ENCODE measurements around the gene RNF152. TPM values are rescaled to one million over a fixed set of nuclear protein-coding genes. Genes with fewer than 3 reads are reported as not detected.
A peak's percentile ranks its signal among the peaks of the same experiment; 100 is the strongest.

Gene RNF152
- total RNA-seq, 2 donors from 2014 or later = 11.0 to 11.8 TPM

DNA sequence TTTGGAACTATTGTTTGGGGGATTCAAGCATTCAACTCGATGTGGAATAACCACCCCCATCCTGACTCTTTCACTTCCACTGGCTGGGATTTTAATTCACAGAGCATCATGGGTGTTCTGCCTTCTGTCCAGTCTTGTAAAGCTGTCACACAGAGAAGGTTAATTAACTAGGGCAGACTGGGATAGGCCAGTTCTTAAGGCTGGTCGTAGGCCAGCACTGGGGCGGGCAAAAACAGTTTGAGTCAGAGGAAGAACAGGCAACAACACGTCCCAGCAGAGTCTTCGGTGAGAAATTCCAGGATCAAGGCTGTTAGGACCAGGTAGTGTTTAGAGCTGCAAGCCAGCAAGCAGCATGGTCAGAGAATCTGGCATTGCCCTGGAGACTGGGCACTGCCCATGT is 4.0 kb upstream of the RNF152 start:
- peak; percentile 13 to 30 for ATAC-seq
- intact Hi-C loops (cut with DNase I) = loop anchor here (10.0 kb wide), 1 partner anchor 152 kb away; no protein-coding TSS in a partner anchor
- DNase-seq = no peak

DNA sequence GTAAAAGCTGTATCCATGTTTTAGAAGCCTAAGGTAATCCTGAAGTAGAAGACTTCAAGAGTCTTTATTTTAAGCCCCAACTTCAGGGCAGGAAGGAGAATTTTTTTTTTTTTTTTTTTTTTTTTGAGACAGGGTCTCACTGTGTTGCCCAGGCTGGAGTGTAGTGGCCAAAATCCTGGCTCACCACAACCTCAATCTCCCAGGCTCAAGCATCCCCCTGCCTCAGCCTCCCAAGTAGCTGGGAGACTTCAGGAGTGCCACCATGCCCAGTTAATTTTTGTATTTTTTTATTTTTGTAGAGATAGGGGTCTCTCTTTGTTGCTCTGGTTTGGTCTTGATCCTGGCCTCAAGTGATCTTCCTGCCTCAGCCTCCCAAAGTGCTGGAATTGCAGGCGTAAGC is 3.3 kb upstream of the RNF152 start:
- DNase-seq = no peak
- intact Hi-C loops (cut with DNase I) = loop anchor here (10.0 kb wide), 1 partner anchor 151 kb away; no protein-coding TSS in a partner anchor
- no peak for ATAC-seq

GRCh38 chr18:61894751-61895524 is 2.1 kb upstream of the RNF152 start:
- no peak for DNase-seq
- intact Hi-C loops (cut with DNase I) = loop anchor here (5.0 to 10.0 kb wide), 3 partner anchors 150 to 313 kb away; no protein-coding TSS in a partner anchor
- ATAC-seq = peak in 1 of 2 donors; percentile 9

GRCh38 chr18:61893971-61894750 is 1.4 kb upstream of the RNF152 start:
- peak; percentile 91 to 92 for ATAC-seq
- intact Hi-C loops (cut with DNase I) = loop anchor here (5.0 to 10.0 kb wide), 3 partner anchors 149 to 312 kb away; no protein-coding TSS in a partner anchor
- DNase-seq = peak; percentile 82

- peak; percentile 51 to 58 for ATAC-seq
- DNase-seq = peak; percentile 65
- intact Hi-C loops (cut with DNase I) = loop anchor here (5.0 to 10.0 kb wide), 3 partner anchors 149 to 311 kb away; no protein-coding TSS in a partner anchor
Measured at GRCh38 chr18:61893309-61893970, 633 bp upstream of the RNF152 start.

- intact Hi-C loops (cut with DNase I) = loop anchor here (2.0 to 10.0 kb wide), 4 partner anchors 147 to 341 kb away; no protein-coding TSS in a partner anchor
- DNase-seq = no peak
Measured at GRCh38 chr18:61891894-61892293, 913 bp downstream of the RNF152 start.

GRCh38 chr18:61891271-61891670 is 1.5 kb downstream of the RNF152 start:
- no peak for ATAC-seq
- no peak for DNase-seq
- intact Hi-C loops (cut with DNase I) = loop anchor here (2.0 to 10.0 kb wide), 4 partner anchors 146 to 340 kb away; no protein-coding TSS in a partner anchor

More at GRCh38 chr18:61891894-61892293, 913 bp downstream of the RNF152 start:
- no peak for ATAC-seq

- intact Hi-C loops (cut with DNase I) = loop anchor here (2.0 to 10.0 kb wide), 4 partner anchors 146 to 340 kb away; no protein-coding TSS in a partner anchor
- ATAC-seq (no peak), DNase-seq (no peak)
Measured at GRCh38 chr18:61890344-61890743, 2.5 kb downstream of the RNF152 start.

DNA sequence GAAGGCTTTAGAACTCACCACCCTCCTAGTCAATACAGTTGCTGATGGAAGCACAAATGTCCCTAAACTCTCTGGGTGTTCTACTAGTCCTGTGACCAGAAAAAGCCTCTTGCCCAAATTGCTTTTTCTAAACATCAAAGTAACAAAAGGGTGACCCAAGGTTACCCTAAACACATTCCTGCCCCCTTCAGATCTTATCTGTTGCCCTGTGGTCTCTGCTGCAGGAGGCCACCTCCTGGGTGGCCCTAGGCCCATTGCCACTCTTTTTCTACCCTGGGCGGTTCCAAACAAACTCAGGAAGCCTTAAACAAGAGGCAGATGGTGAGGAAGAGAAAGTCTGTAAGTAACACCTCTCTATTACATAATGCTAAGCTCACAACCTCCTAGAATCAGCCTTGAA is 3.3 kb downstream of the RNF152 start:
- ATAC-seq (no peak), DNase-seq (no peak)
- intact Hi-C loops (cut with DNase I) = no loop called here

- ATAC-seq (no peak), DNase-seq (no peak)
- intact Hi-C loops (cut with DNase I) = no loop called here
Measured at GRCh38 chr18:61888622-61889021, 4.2 kb downstream of the RNF152 start.

- intact Hi-C loops (cut with DNase I) = no loop called here
- ATAC-seq (no peak), DNase-seq (no peak)
Measured at GRCh38 chr18:61887838-61888237, 5.0 kb downstream of the RNF152 start.

- ATAC-seq = no peak
- intact Hi-C loops (cut with DNase I) = no loop called here
- DNase-seq = no peak
Measured at GRCh38 chr18:61883547-61883946, 9.3 kb downstream of the RNF152 start.

DNA sequence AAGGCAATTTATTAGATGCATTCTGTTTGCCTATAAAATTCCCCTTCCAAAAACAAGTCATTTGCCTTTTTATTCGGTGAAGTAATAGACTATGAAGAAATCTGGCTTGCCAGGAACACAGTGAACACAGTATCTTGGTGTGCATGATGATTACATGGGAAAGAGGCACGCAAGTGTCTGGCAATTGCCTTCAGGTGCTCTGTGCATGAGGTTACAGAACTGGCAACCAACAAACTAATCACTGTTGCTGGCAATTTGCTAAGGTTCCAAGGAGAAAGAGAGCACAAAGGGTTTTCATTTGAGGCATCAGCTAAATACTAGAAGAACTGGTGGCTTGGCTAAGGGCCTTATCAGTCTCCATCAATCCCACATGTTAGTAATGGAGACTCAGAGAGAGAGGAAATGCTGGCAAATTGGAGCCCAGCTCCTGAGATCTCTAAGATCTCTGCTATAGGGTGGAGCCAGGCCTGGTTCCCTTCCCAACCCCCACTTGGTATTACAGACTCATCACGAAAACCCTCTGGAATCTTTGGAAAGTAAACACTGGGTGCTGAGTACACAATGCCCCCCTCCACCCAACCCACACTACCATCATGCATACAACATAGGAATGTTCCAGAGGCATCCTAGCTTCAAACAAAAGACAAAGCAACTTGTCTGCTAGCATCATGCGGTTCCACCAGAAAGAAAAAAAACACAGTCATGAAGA is 10.4 kb downstream of the RNF152 start:
- intact Hi-C loops (cut with DNase I) = no loop called here
- peak in 1 of 2 donors; percentile 44 for ATAC-seq
- no peak for DNase-seq

GRCh38 chr18:61876899-61877298 is 15.9 kb downstream of the RNF152 start:
- intact Hi-C loops (cut with DNase I) = no loop called here
- ATAC-seq = no peak
- DNase-seq = no peak

GRCh38 chr18:61870151-61870550 is 22.7 kb downstream of the RNF152 start:
- DNase-seq (no peak), ATAC-seq (peak; percentile 73 to 74)
- intact Hi-C loops (cut with DNase I) = no loop called here

GRCh38 chr18:61869636-61870035 is 23.2 kb downstream of the RNF152 start:
- intact Hi-C loops (cut with DNase I) = no loop called here
- ATAC-seq (no peak), DNase-seq (no peak)

DNA sequence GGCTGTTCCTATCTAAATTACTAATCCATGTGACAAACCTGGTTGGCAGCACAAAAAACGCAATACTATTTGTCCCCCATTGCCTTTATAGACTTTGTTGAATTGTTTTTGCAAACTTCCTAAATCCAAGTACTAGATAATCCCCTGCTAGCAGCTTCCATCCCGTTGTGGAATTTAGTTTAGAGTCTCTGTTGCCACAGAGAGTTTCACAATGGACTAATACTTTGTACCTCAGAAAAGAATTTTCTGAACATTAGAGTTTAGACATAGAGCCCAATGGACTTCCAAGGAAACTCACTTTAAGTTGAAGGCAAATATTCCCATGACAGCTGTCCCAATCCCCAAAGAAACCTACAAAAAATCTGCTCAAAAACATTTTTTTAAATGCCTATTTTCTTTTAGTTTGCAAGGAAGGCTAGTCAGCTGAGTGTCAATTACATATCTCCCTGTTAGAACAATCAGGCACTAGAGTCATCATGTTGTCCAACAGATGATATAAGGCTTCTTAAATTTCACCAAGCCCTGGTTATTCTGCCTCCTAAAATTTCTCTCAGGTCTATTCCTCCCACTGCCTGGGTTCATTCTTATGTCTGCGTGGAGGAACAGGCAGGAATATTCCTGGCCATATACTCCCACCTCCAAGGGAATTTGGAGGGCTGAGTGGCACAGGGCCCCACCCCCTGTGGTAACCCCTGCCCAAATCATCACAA is 27.2 kb downstream of the RNF152 start:
- no peak for ATAC-seq
- intact Hi-C loops (cut with DNase I) = no loop called here
- DNase-seq = no peak

GRCh38 chr18:61861372-61861771 is 31.4 kb downstream of the RNF152 start:
- no peak for ATAC-seq
- no peak for DNase-seq
- intact Hi-C loops (cut with DNase I) = no loop called here

Measured in left cardiac atrium (tissue), 4 donors.